Effector CD4-positive, alpha-beta T cell (primary cell): ENCODE measurements around the gene EGFLAM.

Experiments used
- DNase-seq: peaks from one replicate; pipeline ENCODE4 v3.0.0-alpha.2; 2020

EGFLAM gene

DNA sequence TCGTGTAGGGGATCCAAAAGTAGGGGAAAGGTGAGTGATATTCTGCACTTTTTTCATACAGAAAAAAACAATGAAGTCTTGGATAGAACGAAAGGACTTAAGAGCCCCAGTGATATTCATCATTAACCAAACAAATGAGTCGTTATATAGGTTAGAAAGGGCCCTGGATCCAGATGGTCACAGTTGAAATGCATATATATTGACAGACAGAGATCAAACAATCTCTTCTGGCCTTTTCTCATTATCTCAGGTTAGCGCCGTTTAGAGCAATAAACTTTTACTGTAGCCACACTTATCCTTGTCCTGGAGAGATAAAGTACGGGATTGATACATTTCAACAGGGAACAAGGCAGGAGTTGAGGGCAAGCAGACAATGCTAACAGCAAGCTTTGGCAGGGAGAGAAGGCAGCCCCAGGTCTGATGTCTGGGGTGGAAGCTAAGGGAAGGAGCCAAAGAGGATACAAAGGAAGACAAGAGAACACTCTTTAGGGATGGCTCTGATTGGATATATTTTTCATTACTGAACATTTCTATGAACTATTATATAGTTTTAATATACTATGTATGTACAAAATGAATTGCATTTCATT lies 221.1 kb downstream of the EGFLAM start:
- DNase-seq = no peak

- DNase-seq = no peak
These were observed 225.5 kb downstream of the EGFLAM start for GRCh38 chr5:38483805-38484398.

- no peak for DNase-seq
These were observed 235.8 kb downstream of the EGFLAM start for GRCh38 chr5:38494175-38494574.

GRCh38 chr5:38494763-38495162 lies 236.4 kb downstream of the EGFLAM start:
- no peak for DNase-seq

GRCh38 chr5:38497946-38498345 lies 239.6 kb downstream of the EGFLAM start:
- DNase-seq = no peak

DNA sequence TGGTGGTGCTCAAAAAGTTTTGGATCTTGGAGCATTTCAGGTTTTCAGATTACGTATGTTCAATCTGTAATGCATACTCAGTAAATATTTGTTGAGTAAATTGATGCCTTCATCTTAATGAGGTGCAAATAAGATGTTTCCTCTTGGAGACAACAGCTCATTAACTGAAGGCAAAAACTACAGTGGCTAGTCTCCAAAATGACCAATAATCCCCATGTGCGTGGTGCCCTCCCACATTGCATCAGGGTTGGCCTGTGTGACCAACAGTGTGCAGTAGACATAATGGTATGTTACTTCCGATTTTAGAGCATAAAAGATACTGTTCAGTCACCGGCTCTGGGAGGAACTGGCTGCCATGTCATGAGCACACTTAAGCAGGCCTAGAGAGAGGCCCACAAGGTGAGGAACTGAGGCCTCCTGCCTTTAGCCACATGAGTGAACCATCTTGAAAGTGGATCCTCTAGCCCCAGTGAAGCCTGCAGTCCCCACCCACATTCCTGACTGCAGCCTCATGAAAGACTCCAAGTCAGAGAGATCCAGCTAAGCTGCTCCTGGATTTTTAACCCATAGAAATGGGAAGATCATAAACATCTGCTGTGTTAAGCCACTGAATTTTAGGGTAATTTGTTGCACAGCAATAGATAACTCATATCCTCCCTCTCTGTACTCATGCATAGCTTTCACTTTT lies 242.4 kb downstream of the EGFLAM start:
- no peak for DNase-seq

GRCh38 chr5:38506302-38506701 lies 247.9 kb downstream of the EGFLAM start:
- no peak for DNase-seq

GRCh38 chr5:38509185-38509584 lies 250.8 kb downstream of the EGFLAM start:
- no peak for DNase-seq
